RCC 7860 (cell line): ENCODE data around the gene CP.
A peak's percentile ranks its signal among the peaks of the same experiment; 100 is the strongest.
"Not testable (repeated sequence)": the region's sequence is repeated elsewhere in the genome, so short reads cannot be mapped to it uniquely, and the experiment has no call there.

Experiments
- DNase-seq: peaks from one replicate; pipeline ENCODE4 v3.0.0-alpha.2; 2015; ENCODE audit warnings: low spot score
- FAIRE-seq: peaks from 2 replicates; lab custom pipeline; 2012; peaks lifted over from hg19 to GRCh38; lab: Jason Lieb, UNC

The CP gene

DNA sequence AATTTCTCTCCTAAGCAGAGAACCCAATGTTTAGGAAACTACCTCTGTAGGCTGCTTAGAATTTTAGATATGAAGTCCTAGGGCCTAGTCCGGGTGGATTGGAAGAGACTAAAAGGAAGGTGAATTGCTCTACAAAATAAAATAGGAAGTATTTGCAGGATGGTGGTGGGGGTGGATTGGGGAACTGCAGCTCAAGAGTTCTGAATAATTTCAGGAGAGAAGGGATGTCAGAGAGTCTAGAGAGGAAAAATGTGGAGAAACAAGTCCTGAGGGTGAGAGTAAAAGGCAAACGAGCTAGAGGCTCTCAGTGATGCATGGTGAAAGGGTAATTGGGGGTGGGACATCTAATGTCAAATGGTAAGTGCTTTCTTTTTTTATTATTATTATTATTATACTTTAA is 10.2 kb upstream of the CP start:
- FAIRE-seq (no peak), DNase-seq (no peak)

DNA sequence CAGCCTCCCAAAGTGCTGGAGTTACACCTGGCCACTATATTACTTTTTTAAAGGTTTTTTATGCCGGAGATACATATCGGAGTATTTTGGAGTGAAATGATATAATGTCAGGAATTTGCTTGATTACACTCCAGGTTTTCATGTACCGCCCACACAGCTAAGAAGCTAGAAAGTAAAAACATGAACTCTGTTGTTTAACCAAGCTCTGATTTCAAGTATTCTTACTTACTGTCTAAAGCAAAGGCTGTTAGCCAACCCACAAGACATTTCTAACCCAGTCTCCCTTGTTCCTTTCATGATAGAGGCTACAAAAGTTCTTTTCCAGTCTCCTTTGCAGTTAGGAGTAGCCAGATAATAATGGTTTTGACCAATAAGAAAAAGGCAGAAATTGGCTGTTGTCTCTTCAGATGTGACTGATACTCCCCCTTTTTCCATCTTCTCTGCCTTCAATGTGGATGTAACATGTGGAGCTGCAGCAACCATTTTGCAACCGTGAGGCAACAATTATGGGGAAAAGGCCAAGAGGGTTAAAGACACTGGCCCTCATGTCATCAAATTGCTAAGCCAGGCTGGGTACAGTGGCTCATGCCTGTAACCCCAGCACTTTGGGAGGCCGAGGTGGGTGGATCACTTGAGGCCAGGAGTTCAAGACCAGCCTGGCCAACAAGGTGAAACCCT is 6.1 kb upstream of the CP start:
- no peak for DNase-seq
- no peak for FAIRE-seq

DNA sequence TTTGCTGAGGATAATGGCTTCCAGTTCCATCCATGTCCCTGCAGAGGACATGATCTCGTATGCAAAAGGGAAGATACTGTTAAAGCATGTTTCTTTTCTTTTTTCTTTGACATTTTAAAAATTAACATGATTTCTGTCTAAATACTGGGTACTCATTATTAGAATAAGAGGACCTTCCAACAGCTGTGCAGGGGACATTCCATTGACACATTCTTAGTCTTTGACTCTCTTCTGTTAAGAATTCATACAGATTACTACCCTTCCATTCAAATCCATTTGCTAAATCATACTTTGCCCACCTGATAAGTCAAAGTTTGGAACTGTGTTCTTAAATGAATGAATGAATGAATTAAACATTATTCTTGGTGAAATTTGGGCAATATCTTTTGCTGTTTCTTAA is 5.1 kb upstream of the CP start:
- FAIRE-seq (no peak), DNase-seq (no peak)

DNA sequence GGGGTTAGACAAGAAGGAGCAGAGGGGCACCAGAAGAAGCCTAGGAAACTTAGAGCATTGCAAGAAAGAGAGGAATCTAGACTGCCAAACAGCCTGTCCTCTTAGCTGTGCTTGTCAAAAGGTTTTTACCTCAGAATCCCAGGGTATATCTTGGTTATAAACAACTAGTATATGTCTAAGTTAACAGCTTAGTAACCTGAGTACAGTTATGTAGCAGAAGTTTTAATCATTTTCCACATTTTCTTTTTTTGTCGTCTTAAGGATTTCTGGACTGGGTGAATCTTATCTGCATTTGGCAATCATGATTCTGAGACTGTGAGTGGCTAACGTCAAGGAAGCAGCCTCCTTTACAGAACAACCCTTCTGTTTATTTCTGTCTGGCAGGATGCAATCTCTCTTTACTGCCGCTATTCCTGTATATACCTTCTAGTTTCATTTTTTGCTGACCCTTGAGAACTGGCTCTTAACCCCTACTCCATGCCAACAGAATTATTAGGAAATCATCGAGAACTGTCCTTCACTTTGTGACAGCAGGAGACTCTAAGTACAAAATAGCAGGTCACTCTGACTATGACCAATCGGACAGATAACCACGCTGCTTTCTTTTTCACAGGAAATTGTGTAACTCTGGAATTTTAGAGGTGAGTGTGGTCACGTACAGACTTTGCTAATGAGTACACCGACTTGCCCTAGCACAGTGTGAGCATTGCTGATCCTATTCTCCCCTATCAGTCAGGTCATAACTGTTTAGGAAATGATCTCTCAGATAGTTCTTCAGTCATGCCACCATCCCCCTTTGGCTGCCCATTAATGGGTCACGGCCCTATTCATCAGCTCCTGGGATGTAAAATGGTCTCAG is 3.3 kb upstream of the CP start:
- FAIRE-seq: peak; percentile 99

DNA sequence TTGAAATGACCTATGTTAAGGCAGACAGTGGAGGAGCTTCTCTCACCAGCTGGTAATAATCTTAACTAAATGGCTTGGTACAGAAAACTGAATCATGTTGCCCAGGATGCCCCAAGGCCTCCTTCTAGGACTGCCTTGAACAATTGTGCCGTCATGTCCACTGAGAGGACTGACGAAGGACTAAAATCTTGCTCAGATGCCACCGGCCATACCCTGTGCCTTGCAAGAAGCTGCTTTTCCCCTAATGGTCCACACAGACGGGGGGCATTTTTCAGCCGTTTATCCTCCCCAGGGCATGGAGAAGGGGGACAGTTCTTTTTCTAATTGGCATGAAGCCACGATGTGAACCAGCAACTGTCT is 1.8 kb upstream of the CP start:
- FAIRE-seq: no peak
- DNase-seq: no peak

More for the DNA sequence above, 3.3 kb upstream of the CP start:
- peak; percentile 99 for DNase-seq

DNA sequence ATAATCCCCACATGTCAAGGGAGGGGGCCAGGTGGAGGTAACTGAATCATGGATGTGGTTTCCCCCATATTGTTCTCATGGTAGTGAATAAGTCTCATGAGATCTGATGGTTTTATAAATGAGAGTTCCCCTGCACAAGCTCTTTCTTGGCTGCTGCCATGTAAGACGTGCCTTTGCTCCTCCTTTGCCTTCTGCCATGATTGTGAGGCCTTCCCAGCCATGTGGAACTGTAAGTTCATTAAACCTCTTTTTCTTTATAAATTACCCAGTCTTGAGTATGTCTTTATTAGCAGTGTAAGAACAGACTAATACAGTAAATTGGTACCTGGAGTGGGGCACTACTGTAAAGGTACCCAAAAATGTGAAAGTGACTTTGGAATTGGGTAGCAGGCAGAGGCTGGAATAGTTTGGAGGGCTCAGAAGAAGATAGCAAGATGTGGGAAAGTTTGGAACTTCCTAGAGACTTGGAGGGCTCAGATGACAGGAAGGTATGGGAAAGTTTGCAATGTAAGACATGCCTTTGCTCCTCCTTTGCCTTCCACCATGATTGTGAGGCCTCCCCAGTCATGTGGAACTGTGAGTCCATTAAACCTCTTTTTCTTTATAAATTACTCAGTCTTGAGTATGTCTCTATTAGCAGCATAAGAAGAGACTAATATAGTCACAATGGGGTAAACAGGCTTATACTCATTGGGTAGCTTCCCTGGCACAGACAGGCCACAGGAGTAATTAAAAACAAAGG is 2.1 kb downstream of the CP start:
- DNase-seq, FAIRE-seq: not testable (repeated sequence)

DNA sequence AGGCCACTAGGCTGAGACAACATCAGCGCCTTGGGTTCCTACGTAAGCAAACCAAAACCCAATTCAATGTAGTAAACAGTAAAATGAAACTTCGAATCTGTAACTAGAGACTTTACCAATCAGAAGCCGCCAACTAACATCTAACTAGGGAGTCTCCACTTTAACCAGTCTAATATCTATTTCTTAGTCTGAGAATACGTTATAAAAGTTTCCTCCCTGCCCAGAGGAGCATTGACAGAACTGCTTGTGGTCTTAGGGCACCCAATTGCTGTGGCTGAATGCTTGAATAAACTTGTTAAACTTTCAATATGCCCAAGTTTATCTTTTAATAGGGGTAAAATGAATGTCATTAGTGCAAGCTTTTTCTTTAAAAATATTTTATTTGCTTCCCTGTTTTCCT is 4.3 kb downstream of the CP start:
- peak; percentile 35 for FAIRE-seq
- no peak for DNase-seq

DNA sequence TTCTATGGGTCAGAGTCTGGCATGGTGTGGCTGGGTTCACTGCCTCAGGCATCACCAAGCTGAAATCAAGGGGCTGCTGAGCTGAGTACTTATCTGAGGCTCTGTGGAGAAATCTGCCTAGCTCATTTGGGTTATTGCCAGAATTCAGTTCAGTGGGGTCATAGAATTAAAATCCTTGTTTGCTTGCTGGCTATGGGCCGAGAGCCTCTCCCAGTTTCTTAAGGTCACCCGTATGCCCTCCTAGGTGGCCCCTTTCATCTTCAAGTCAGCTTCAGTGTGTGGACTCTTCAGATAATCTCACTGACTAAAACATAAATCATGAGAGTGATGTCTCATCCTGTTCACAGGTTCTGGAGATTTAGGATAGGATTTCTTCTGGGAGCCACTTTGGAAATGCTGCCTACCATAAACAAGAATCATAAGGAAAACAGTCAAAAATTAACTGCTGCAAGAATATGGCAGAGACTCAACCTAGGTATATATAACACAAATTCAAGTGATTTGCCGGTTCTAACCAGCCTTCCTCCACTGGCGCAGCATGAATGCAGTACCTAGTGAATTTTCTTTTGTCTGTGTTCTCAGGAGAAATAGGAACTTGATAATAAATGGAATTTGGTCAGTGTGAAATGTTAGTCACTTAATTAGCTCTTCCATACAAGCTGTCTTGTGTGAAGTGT is 5.3 kb downstream of the CP start:
- FAIRE-seq (peak; percentile 71), DNase-seq (peak; percentile 18)

DNA sequence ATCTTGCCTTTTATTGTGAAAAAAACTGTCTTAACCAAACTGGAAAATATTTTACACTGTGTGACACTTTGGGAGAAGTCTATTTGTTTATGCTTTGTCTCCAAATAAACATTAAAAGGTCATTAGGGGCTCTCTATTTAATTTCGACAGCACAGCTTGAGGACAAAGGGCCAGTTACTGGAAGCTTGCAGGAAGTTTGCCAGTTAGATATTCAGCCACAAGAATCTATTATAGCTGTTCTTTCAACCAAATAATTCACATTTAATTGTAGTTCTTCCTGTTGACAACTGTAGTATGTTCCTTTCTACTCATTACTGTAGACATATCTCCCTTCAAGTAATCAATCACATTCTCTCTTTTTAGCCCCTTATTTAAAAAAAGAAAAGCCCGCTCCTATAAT is 6.1 kb downstream of the CP start:
- FAIRE-seq (peak; percentile 42), DNase-seq (no peak)

DNA sequence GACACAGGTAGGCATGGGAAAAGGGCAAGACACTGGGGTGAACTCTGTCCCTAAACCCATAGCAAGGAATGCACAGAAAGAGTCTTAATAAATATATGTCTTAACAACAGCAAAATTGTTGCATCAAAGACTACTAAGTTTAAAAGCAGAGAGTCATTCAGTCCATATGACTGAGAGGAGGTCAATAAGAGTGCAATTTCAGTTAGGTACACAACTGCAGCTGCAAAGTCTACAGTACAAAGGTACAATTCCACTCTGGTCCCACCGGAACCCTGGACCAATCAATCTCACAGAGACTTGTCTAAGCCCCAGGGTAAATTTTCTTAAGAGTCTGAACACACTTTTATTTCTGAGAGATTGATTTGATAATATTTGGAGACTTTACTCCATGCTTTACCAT is 6.9 kb downstream of the CP start:
- no peak for DNase-seq
- no peak for FAIRE-seq

DNA sequence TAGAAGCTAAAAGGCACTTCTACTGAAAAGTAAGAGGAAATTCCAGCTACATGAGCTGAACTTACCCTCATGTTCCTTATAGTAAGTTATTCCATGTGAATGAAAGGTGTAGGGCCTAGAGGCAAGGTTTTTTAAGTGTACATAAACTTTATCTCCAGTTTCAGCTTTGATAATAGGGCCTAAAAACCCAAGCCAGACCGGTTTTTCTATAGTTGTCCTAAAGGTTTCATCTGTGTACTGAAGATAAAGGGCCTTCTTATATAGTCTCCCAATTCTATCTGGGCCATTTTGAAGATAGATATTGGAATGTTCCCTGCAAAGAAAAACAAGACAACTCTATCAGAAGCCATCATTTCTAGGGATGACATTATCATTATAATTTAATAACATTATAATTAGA is 9.2 kb downstream of the CP start:
- FAIRE-seq (no peak), DNase-seq (no peak)

DNA sequence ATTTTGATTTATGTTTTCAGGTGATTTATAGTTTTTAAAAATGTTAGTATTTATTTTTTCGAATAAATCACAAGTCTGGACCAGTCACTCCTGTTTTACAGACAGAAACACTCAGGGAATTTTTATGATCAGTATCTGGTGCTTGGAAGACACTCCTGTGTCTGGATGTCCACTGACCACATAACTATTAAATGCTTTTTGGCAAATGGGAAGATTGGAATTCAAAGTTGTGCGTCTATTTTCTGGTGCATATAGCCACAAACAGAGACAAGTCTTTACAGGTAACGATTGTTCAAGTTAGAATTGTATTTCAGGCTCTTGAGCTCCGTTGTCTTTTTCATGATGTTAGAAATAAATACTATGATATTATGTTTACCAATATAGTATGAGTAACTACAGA is 12.2 kb downstream of the CP start:
- FAIRE-seq: no peak
- no peak for DNase-seq

DNA sequence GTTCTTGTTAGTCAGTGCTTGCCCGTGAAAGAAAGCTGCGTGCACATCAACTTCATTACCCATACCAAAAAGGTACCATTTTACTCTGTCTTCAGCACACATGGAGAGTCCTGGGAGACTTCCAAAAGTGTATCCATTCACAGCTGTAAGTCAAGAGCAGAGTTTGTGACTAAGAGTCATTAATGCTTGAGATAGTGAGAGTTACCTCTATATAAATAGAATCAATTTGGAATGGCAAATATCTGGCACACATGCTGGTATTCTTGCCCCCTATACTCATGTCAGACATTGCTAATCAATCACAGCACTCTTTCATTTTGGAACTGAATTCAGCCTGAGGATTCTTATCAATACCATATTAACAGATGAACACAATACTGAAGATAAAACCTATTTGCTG is 14.2 kb downstream of the CP start:
- DNase-seq (no peak), FAIRE-seq (no peak)

DNA sequence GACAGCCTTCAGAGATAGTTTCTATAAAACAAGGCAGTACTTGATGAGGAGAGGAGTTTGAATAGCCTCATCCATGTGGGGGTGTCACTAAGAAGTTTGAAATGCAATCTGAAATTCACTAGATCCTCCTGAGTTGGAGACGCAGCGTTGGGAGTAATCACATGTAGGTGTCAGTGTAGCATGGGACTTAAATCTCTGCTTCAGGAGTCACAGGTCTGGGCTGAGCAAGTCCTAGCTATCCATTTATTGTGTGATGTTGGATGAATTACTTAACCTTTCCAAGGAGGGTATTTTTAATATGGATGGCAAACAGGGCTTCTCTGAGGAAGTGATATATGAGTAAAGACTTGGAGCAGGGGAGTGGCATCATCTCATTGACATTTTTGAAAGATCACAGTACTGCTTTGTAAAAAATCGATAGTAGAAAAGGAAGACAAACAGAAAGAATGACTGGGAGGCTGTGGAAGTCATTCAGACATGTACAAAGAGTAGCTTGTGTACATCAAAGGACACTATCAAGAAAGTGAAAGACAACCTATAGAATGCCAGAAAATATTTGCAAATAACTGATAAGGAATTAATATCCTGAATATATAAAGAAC is 17.1 kb downstream of the CP start:
- no peak for FAIRE-seq
- DNase-seq: no peak

DNA sequence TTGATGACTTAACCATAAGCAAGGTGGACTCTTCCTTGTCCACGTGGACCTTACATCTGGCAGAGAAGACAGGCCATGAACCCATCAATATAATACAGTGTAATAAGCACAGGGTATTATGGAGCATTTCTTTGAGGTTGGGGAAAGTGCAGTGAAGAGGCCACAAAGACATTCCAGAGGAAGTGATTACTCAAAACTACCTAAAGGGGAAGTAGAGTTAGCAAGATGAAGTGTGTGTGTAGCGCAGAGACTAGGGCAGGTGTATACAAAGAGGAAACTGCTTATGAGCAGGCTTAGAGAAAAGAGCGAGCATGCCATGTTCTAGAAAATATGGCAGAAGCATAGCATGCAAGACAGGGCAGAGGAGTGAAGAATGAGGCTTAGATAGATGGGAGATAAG is 17.9 kb downstream of the CP start:
- FAIRE-seq (no peak), DNase-seq (no peak)

DNA sequence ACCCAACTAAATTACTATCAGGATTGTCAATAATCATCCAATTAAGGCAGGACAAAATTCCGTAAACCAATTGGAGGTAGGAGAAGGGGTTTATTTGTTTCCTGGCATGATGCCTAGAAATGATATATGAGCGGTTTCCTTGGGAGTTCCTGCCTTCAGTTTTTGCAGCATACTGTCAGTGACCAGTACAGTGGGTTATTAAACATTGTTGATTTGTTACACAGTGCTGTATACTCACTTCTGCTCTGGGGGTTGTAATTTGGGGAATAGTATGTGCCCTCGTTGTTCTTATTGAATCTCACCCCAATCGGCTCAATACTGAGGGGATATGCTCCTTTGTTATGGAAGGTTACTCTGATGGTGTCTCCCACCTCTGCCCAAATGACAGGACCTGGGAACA is 22.2 kb downstream of the CP start:
- FAIRE-seq: no peak
- DNase-seq: no peak

DNA sequence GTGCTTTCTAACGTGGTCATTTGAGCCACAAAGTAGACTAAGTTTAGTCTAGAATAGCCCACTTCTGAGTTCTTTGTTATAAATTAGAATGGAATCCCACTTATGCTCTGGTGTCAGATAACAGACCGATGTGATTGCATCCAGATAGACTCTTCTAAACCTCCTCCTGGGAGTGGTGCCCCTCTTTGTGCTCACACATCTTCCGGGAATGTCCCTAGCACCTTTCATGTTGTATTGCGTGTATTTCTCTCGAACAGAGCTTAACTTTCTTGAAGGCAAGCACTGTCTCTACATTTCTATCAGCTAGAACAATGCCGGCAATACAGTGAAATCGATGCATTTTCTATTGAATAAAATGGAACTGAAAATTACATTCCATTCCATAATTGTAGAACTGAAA is 23.0 kb downstream of the CP start:
- no peak for DNase-seq
- no peak for FAIRE-seq

DNA sequence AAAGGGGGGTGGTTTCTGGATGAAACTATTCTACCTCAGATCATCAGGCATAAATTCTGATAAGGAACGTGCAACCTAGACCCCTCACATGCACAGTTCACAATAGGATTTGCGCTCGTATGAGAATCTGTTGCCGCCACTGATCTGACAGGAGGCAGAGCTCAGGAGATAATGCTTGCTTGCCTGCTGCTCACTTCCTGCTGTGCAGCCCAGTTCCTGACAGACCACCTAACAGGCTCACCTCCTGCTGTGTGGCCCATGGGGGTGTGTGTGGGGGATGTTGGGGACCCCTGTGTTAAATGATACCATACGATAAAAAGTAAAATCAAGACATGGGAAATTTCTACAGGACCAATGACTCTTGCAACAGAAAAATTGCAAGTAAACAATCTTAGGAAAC is 24.0 kb downstream of the CP start:
- DNase-seq (no peak), FAIRE-seq (no peak)

DNA sequence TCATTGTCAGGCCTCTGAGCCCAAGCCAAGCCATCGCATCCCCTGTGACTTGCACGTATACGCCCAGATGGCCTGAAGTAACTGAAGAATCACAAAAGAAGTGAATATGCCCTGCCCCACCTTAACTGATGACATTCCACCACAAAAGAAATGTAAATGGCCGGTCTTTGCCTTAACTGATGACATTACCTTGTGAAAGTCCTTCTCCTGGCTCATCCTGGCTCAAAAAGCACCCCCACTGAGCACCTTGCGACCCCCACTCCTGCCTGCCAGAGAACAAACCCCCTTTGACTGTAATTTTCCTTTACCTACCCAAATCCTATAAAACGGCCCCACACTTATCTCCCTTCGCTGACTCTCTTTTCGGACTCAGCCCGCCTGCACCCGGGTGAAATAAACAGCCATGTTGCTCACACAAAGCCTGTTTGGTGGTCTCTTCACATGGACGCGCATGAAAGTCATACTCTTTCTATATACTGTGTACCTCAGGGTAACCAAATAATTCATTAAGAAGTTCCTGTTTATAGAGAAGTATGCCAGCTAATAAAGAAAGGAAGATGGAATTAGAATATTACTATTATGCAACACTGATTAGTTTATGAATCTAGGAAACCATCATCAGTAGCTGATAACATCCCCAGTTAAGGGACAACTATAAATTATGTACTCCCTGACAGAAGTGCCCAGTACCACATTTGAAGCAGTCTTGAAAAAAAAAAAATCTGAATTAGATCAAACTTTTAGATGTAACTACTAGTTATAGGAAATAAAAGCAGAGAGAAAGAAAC is 24.6 kb downstream of the CP start:
- FAIRE-seq, DNase-seq: not testable (repeated sequence)

DNA sequence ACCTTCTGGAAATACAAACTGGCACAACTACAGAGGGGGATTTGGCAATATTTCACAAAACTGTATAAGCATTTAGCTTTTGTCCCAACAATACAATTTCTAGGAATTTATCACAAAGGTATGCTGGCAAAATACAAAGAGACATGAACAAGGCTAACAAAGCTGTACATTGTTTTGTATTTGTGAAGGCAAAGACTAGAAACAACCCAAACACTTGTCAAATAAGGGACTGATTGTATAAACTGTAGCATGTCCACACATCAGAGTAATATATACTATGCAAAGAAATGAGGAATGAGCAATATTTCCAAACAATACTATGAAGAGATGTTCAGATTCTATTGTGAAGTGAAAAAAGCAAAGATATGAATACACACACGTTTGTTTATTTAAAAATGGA is 26.4 kb downstream of the CP start:
- FAIRE-seq (no peak), DNase-seq (no peak)
